Activated effector memory CD4-positive, alpha-beta T cell treated with anti-CD3 and anti-CD28 coated beads, Interleukin-2, amount 50 U/mL, for 16 hours (primary cell): ENCODE data around the gene AP3B1.
"Not testable (repeated sequence)": the region's sequence is repeated elsewhere in the genome, so short reads cannot be mapped to it uniquely, and the experiment has no call there.

ENCODE experiments used
- DNase-seq: peaks from one replicate; pipeline ENCODE4 v3.0.0-alpha.2; 2020

AP3B1 gene

GRCh38 chr5:78063495-78063894 is 231.0 kb downstream of the AP3B1 start:
- no peak for DNase-seq

DNA sequence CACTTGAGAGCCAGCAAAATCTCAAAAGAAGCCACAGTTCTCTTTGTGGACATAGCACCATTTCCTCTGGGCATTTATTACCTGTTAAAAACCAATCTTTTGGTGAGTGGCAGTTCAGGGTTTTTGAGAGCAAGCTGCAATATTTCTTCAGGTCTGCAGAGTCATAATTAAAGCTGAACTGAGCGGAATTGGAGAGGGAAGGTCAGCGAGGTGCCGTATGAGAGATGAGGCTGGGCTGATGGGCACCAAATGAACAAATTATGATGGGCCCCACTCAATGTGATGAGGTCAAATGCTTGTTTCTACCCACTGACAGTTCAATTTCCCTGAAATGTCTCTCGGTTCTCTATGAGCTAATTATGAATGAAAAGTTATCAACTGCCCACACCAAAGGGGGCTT is 231.9 kb downstream of the AP3B1 start:
- DNase-seq: no peak

DNA sequence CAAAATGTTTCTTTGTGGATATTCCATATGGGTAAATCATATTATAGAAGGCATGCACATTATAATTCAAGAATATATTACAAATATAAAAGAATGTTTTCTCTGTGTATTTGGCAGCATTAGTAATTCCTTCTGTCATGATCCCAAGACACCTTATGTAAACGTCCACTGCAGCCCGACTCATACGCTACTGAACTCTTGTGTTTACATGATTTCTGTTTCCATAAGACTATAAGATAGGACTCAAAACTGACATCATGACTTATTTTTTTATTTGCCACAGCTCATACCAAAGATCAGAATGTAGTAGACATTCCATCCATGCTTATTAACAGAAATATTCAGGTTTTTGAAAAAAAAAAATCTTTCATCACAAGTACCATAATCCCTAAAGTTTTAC is 234.1 kb downstream of the AP3B1 start:
- DNase-seq: no peak

- no peak for DNase-seq
Observed at GRCh38 chr5:78058625-78059024, 235.9 kb downstream of the AP3B1 start.

- no peak for DNase-seq
Observed at GRCh38 chr5:78056901-78057514, 237.5 kb downstream of the AP3B1 start.

GRCh38 chr5:78056053-78056452 is 238.4 kb downstream of the AP3B1 start:
- no peak for DNase-seq

DNA sequence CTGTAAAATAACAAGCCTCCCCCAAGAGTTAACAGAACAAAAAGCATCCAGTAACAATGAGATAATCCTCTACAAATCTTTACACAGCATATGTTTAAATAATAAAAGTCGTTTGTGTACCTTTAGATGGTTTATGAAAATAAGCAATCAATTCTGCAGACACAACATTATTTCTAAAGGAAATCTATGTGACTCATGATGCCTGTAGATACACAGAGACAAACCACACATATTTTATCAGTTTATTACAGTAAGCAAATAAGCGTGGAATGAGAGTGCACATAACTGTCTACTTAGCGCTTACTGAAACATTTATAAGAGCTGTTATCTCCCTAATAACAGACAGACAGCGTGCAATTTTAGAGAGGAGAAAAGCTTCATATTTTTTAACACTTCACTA is 243.6 kb downstream of the AP3B1 start:
- DNase-seq: no peak

GRCh38 chr5:78046823-78047222 is 247.7 kb downstream of the AP3B1 start:
- DNase-seq: not testable (repeated sequence)

DNA sequence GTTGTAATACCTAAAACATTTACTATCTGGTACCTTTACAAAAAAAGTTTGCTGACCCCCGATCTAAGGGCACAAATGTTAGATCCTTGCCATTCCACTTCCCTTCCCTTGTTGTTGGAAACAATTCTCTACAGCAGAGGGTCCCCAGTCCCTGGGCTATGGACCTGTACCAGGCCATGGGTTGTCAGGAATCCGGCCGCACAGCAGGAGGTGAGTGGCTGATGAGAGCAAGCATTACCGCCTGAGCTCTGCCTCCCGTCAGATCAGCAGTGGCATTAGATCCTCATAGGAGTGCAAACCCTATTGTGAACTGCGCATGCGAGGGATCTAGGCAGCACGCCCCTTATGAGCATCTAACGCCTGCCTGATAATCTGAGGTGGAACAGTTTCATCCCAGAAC is 248.5 kb downstream of the AP3B1 start:
- no peak for DNase-seq

GRCh38 chr5:78041805-78042204 is 252.7 kb downstream of the AP3B1 start:
- no peak for DNase-seq

DNA sequence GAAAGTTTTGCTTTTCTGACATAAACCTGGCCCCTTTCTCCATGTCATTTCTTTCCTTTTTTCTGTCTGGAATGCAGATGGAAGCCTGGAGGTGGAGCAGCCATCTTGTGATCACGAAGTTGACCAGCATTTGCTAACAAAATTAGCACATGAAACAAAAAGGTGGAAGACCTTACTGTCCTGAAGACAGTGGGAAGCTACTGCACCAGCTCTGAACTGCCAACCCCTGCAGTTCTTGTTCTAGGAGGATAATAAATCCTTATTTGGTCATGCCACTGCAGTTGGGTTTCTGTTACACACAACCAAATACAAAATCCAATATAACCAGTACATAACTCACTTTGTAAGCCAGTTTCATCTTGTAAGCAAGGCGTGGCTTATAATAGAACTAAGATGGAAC is 269.0 kb downstream of the AP3B1 start:
- no peak for DNase-seq

- DNase-seq: no peak
Observed at GRCh38 chr5:78019744-78020143, 274.8 kb downstream of the AP3B1 start.

GRCh38 chr5:78016863-78017529 is 277.5 kb downstream of the AP3B1 start:
- DNase-seq: no peak

- DNase-seq: no peak
Observed at GRCh38 chr5:78009937-78010527, 284.5 kb downstream of the AP3B1 start.

DNA sequence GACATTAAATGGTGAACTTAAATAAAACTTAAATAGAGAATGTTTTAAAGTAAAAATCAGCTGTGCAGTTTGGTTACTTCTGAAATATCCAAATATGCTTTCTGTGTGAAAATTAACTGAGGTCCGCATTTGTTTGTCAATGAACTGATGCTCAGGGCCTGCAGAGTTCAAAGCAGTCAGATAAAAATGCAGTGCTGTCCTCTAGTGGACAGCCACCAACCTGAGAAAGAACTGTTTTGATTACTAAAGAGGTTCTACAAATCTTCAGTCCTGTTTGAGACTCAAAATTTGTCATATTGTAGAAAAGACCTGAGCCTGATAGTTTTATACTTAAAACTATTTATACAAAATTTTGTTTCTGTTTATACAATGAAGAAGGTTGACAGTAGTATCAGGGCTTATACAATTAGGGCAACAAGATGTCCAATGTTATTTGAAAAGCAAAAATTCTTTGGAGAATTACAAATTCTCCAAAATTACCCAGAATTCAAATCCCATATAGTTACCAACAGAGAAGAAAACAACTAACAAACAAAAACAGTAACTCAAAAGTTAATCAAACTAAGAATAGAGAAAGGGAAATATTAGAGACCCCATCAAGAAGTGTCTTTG is 286.0 kb downstream of the AP3B1 start:
- no peak for DNase-seq

- no peak for DNase-seq
Observed at GRCh38 chr5:78007233-78007632, 287.3 kb downstream of the AP3B1 start.

- DNase-seq: no peak
Observed at GRCh38 chr5:78006449-78006848, 288.0 kb downstream of the AP3B1 start.

DNA sequence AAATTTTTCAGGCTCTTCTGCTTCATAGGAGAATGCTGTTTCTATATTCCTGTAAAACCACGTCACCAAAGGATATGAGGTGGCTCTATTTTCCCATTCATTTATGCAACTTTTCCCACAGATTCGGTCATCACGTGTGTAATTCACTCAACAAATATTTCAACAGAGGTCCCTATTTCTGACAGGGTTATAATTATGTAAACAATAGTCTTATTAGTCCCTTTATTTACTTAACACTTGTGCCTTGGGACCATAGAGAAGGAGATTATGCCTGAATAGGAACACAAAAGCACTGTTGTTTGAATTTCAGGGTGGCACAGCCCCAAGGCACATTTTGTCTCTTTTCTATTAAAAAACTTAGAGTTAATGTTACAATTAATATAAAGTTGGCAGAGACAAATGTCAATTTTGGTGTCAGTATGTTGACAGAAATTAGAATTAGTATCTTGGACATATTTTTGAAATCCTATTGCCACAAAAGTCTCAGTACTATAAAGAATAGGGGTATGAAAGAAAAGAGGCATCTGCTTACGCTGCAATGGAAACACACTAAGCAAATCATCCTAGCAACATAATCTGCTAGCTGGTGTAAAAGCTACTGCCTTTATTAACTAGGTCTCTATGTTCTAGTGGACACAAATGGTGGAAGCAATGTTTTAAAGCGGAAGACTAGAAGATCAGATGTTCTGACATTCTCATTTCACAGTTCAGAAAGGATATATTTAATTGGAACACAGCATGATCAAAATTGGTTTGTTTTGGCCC is 289.3 kb downstream of the AP3B1 start:
- no peak for DNase-seq

DNA sequence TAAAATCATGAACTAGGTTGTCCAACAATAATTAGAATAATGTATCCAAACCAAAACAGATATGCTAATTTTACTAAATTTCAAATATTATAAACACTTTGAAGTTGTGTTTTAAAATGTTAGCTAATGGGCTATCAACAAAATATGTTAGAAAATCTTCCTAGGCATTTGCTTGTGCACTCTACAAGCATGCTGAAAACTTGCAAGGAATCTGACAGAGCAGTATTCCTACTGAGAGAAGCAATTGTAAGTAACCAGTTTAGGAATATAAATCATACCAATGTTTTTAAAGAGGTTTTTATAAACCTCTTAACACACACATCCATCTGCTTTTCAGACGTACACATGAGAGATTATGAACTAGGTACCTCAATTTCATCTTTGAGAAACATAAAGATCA is 289.9 kb downstream of the AP3B1 start:
- DNase-seq: no peak

DNA sequence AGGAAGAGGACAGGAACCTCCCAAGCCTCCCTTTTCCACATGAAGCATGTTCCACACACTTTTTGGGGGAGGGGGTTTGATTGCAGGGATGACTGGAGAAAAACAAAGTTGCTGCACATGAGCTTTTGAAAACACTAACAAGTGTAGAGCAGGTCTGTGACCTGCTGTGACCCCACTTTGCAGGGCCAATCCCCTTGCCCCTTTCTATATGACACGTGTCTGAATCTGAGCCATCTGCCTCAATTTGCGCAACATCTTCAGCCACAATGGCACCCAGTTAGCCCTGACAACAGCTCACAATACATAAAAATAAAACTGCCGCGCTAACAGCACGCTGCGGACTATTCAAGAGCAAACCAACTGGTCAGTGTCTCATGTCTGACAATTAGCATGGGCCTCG is 290.6 kb downstream of the AP3B1 start:
- no peak for DNase-seq

DNA sequence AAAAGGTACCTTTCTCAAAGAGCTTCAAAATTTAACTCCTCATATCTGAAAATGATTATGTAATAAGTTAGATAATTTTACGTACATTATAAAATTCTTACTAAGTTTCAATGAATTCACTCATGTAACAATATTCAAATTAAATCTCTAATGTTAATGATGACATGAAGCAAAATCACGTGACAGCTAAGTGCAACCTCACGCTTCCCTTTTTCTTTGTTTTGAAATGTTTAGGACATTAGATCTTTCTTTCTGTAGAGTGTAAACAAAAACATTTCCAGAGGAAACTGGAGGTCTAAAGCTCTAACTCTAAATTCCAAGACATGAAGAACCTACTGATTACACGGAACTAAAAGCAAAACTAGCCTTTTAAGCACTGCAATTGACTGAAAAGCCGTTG is 291.0 kb downstream of the AP3B1 start:
- no peak for DNase-seq

- DNase-seq: no peak
Observed at GRCh38 chr5:78002690-78003089, 291.8 kb downstream of the AP3B1 start.

GRCh38 chr5:78001197-78001596 is 293.3 kb downstream of the AP3B1 start:
- no peak for DNase-seq
